ENCODE measurements around the gene ADCK2.
"Not testable (repeated sequence)": the region's sequence is repeated elsewhere in the genome, so short reads cannot be mapped to it uniquely, and the experiment has no call there.

Gene ADCK2

GRCh38 chr7:140689199-140690152 is 16.7 kb downstream of the ADCK2 start:
- H3K36me3 ChIP-seq (ENCODE audit: low read depth), result peaks cover 19% of the 10 kb centered on the region
- H3K27ac ChIP-seq (ENCODE audit: poor library complexity, severe bottlenecking), result no peak overlapping the region
- no peaks in the 10 kb centered on the region for H3K4me1 ChIP-seq (ENCODE audit: insufficient read depth, poor library complexity, severe bottlenecking)
- no peak overlapping the region for H3K4me3 ChIP-seq (ENCODE audit: severe bottlenecking)
- H3K27me3 ChIP-seq (ENCODE audit: insufficient read depth, poor library complexity, severe bottlenecking), result no peaks in the 10 kb centered on the region
- no peaks in the 10 kb centered on the region for H3K9me3 ChIP-seq (ENCODE audit: severe bottlenecking)
- DNase-seq (ENCODE audit: low spot score), result no peak
- TF ChIP-seq CTCF (IDR thresholded peaks at IDR 0.05; ENCODE audit: poor library complexity, severe bottlenecking), result no peak
- ATAC-seq (ENCODE audit: low read depth), result no peak

- Histone ChIP-seq H3K36me3 (ENCODE audit: low read depth) (peaks cover 13% of the 10 kb centered on the region), H3K27ac (ENCODE audit: poor library complexity, severe bottlenecking) (no peak overlapping the region), H3K4me3 (ENCODE audit: severe bottlenecking) (no peak overlapping the region), H3K4me1 (ENCODE audit: insufficient read depth, poor library complexity, severe bottlenecking) (no peaks in the 10 kb centered on the region), H3K27me3 (ENCODE audit: insufficient read depth, poor library complexity, severe bottlenecking) (no peaks in the 10 kb centered on the region), H3K9me3 (ENCODE audit: severe bottlenecking) (no peaks in the 10 kb centered on the region)
- DNase-seq (ENCODE audit: low spot score) (no peak), ATAC-seq (ENCODE audit: low read depth) (no peak)
- no peak for TF ChIP-seq CTCF (IDR thresholded peaks at IDR 0.05; ENCODE audit: poor library complexity, severe bottlenecking)
Observed at GRCh38 chr7:140691376-140692045, 18.8 kb downstream of the ADCK2 start.

- not testable (repeated sequence) for H3K4me3 ChIP-seq (ENCODE audit: severe bottlenecking); ATAC-seq (ENCODE audit: low read depth); H3K27me3 ChIP-seq (ENCODE audit: insufficient read depth, poor library complexity, severe bottlenecking); DNase-seq (ENCODE audit: low spot score); H3K36me3 ChIP-seq (ENCODE audit: low read depth); H3K4me1 ChIP-seq (ENCODE audit: insufficient read depth, poor library complexity, severe bottlenecking); H3K9me3 ChIP-seq (ENCODE audit: severe bottlenecking); H3K27ac ChIP-seq (ENCODE audit: poor library complexity, severe bottlenecking)
Observed at GRCh38 chr7:140693849-140694248, 21.1 kb downstream of the ADCK2 start.

GRCh38 chr7:140694592-140694991 is 21.8 kb downstream of the ADCK2 start:
- no peaks in the 10 kb centered on the region for H3K9me3 ChIP-seq (ENCODE audit: severe bottlenecking)

More at GRCh38 chr7:140694592-140694991, 21.8 kb downstream of the ADCK2 start:
- DNase-seq (ENCODE audit: low spot score) (no peak), ATAC-seq (ENCODE audit: low read depth) (no peak)
- no peaks in the 10 kb centered on the region for H3K27me3 ChIP-seq (ENCODE audit: insufficient read depth, poor library complexity, severe bottlenecking)
- peaks cover 8% of the 10 kb centered on the region for H3K4me1 ChIP-seq (ENCODE audit: insufficient read depth, poor library complexity, severe bottlenecking)
- TF ChIP-seq CTCF (IDR thresholded peaks at IDR 0.05; ENCODE audit: poor library complexity, severe bottlenecking), result no peak
- H3K27ac ChIP-seq (ENCODE audit: poor library complexity, severe bottlenecking), result no peak overlapping the region
- peaks cover 11% of the 10 kb centered on the region; the same call in 1 of the 2 replicates for H3K36me3 ChIP-seq (ENCODE audit: low read depth)
- H3K4me3 ChIP-seq (ENCODE audit: severe bottlenecking), result no peak overlapping the region
